ENCODE measurements around the gene PTPRN2. TPM values are rescaled to one million over a fixed set of nuclear protein-coding genes. Genes with fewer than 3 reads are reported as not detected.

PTPRN2 gene
- total RNA-seq, 2 experiments from 2014 or later, result 7.0 to 7.2 TPM

DNA sequence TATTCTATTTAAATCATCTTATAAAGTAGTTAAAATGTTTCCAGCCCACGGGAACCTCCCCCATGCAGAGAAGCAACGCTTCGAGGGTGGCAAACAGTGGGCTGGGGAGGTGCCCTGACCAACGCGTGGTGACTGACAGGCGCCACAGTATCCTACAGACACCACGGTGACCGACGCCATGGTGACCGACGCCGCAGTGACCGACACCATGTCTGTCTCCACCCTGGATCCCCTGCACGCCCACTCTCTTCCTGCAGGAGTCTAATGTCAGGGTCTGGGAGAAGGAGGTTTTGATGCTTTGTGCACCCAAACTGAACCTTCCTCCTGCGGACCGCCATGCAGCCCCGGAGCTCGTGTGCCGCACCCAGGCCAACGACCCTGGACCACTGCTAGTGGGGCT, 464.4 kb downstream of the PTPRN2 start:
- Mint-ChIP-seq H3K36me3 (ENCODE audit: low read depth) (no peaks in the 10 kb centered on the region), H3K4me1 (ENCODE audit: low read depth) (no peaks in the 10 kb centered on the region), H3K27me3 (ENCODE audit: low read depth) (no peaks in the 10 kb centered on the region), H3K27ac (no peak overlapping the region), H3K9me3 (ENCODE audit: insufficient read depth) (peaks cover 4% of the 10 kb centered on the region), H3K4me3 (no peak overlapping the region)
- CTCF ChIA-PET, result no interaction called here
- DNase-seq (no peak), ATAC-seq (no peak)
- POLR2A ChIA-PET, result no interaction called here

DNA sequence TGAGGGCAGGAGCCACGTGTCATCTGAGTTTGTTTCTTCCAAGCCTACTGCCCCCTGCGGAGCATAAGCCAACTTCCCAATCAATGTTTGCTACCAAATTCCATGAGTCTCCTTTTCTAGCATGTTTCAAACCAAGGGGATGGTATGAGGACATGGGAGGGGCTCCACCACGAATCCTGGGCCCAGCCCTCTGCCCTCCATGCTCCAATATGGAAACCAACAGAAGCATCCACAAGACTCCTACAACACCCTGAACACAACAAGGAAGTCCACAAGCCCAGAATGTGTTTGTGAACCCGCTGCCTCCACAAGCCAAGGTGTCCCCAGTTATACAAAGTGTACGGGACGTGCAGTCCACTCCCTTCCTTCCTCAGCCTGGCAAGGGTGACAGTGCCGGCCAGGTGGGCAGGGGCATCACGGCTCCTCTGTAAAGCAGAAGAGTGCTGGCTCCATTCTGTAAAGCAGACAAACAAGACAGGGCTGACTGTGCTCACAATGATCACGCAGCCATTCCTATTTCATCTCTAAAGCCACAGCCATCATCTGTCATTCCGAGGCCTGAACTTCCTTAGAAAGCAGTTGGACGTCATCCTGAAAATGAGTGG, 466.1 kb downstream of the PTPRN2 start:
- Mint-ChIP-seq H3K9me3 (ENCODE audit: insufficient read depth) (peaks cover 19% of the 10 kb centered on the region), H3K4me1 (ENCODE audit: low read depth) (no peaks in the 10 kb centered on the region)
- DNase-seq, result no peak

DNA sequence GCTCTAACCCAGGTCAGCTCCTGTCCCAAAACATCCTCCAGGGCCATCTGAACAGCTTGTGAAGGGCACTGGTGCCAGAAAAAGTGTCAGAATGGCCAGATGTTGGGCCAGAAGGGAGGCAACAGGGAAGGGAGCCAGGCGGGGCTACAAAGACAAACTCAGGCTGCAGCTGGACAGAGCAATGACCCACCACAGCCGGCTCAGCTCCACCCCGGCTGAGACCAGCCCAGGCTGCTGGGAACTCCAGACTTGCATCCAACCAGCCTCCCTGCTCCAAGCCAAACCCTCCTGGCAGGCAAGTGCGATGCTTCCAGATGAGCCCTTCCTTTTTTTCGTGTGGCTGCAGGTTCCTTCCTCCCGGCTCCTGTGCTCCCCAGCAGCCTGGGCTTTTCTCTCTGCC, 466.9 kb downstream of the PTPRN2 start:
- Mint-ChIP-seq H3K9me3 (ENCODE audit: insufficient read depth) (peaks cover 20% of the 10 kb centered on the region), H3K27ac (no peak overlapping the region), H3K4me3 (no peak overlapping the region), H3K4me1 (ENCODE audit: low read depth) (no peaks in the 10 kb centered on the region), H3K27me3 (ENCODE audit: low read depth) (no peaks in the 10 kb centered on the region), H3K36me3 (ENCODE audit: low read depth) (no peaks in the 10 kb centered on the region)
- ChIA-PET CTCF (no interaction called here), POLR2A (no interaction called here)
- no peak for DNase-seq
- no peak for ATAC-seq

More for the DNA sequence above, 466.1 kb downstream of the PTPRN2 start:
- Mint-ChIP-seq H3K27ac (no peak overlapping the region), H3K4me3 (no peak overlapping the region), H3K27me3 (ENCODE audit: low read depth) (no peaks in the 10 kb centered on the region), H3K36me3 (ENCODE audit: low read depth) (no peaks in the 10 kb centered on the region)
- CTCF ChIA-PET, result no interaction called here
- POLR2A ChIA-PET, result no interaction called here
- no peak for ATAC-seq

DNA sequence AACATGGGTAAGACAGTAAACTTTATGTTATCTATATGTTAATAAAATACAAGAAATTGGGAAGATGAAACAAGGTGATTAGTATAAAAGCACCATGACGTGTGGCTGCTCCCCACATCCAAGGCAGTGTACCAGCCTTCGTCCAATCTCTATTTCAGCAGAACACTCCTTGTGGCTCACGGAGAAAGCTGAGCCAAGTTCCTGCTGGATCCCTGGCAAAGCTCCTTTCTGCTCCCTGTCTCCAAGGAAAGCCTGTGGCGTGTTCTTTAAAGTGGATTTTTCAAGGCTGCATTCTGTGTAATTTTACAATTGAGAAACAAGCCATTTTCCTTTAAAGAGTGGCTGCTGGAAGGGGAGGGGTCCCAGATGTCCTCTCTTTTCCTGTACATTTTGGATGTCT, 467.3 kb downstream of the PTPRN2 start:
- ATAC-seq (no peak), DNase-seq (no peak)
- H3K9me3 Mint-ChIP-seq (ENCODE audit: insufficient read depth), result peaks cover 20% of the 10 kb centered on the region
- no peaks in the 10 kb centered on the region for H3K4me1 Mint-ChIP-seq (ENCODE audit: low read depth)
- H3K36me3 Mint-ChIP-seq (ENCODE audit: low read depth), result no peaks in the 10 kb centered on the region
- POLR2A ChIA-PET, result no interaction called here
- no peak overlapping the region for H3K27ac Mint-ChIP-seq
- CTCF ChIA-PET, result no interaction called here
- no peaks in the 10 kb centered on the region for H3K27me3 Mint-ChIP-seq (ENCODE audit: low read depth)
- no peak overlapping the region for H3K4me3 Mint-ChIP-seq

DNA sequence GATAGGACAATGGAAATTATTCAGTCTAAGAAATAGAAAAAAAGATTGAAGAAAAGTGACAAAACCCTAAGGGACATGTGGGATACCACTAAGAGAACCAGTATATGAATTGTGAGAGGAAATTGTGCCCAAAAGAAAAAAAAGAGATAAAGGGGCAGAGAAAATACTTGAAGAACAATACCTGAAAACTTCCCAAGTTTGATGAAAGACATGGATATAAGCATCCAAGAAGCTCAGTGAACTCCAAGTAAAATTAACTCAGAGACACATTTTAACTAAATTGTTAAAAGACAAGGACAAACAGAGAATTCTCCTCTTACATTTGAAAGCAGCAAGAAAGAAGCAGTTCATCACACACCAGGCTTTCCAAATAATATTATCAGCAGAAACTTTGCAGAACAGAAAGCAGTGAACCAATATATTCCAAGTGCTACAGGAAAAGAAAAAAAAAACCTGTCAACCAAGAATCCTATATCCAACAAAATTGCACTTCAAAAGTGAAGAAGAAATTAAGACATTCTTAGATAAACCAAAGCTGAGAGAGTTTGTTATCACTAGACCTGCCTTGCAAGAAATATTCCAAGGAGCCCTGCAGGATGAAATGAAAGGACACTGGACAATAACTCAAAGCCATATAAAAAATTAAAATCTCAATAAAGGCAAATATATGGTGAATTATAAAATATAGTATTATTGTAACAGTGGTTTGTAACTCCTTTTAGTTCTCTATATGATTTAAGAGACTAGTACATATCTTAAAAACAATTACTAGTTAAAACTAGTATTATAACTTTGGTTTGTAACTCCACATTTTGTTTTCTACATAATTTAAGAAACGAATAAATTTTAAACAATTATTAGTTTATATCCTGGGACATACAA, 470.0 kb downstream of the PTPRN2 start:
- H3K4me3 Mint-ChIP-seq, result no peak overlapping the region

DNA sequence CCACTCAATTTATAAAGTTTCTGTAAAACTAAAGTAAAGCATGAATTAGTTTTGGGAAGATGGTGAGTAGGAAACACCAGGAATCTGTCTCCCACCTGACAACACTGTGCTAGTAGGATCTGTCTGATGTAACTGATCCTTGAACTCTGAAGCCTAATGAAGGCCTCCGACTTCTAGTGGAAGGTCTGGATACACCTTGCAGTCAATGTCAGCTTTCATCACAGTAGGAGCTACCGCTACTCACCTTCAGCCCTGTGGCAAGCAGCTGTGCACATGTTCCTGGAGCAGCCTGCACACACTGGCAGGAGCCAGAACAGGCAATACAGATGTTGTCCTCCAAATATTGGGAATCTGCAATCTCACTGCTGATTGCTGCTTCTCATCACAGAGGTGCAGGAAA, 471.4 kb downstream of the PTPRN2 start:
- no peak overlapping the region for H3K4me3 Mint-ChIP-seq
- peaks cover 31% of the 10 kb centered on the region for H3K9me3 Mint-ChIP-seq (ENCODE audit: insufficient read depth)
- ATAC-seq, result no peak
- no peaks in the 10 kb centered on the region for H3K27me3 Mint-ChIP-seq (ENCODE audit: low read depth)
- no peaks in the 10 kb centered on the region for H3K4me1 Mint-ChIP-seq (ENCODE audit: low read depth)
- no peak for DNase-seq
- ChIA-PET CTCF (no interaction called here), POLR2A (no interaction called here)
- H3K27ac Mint-ChIP-seq, result no peak overlapping the region
- no peaks in the 10 kb centered on the region for H3K36me3 Mint-ChIP-seq (ENCODE audit: low read depth)

More for the DNA sequence above, 470.0 kb downstream of the PTPRN2 start:
- ATAC-seq (no peak), DNase-seq (no peak)
- ChIA-PET CTCF (no interaction called here), POLR2A (no interaction called here)
- Mint-ChIP-seq H3K36me3 (ENCODE audit: low read depth) (no peaks in the 10 kb centered on the region), H3K4me1 (ENCODE audit: low read depth) (no peaks in the 10 kb centered on the region), H3K9me3 (ENCODE audit: insufficient read depth) (peaks cover 31% of the 10 kb centered on the region), H3K27ac (no peak overlapping the region), H3K27me3 (ENCODE audit: low read depth) (no peaks in the 10 kb centered on the region)

DNA sequence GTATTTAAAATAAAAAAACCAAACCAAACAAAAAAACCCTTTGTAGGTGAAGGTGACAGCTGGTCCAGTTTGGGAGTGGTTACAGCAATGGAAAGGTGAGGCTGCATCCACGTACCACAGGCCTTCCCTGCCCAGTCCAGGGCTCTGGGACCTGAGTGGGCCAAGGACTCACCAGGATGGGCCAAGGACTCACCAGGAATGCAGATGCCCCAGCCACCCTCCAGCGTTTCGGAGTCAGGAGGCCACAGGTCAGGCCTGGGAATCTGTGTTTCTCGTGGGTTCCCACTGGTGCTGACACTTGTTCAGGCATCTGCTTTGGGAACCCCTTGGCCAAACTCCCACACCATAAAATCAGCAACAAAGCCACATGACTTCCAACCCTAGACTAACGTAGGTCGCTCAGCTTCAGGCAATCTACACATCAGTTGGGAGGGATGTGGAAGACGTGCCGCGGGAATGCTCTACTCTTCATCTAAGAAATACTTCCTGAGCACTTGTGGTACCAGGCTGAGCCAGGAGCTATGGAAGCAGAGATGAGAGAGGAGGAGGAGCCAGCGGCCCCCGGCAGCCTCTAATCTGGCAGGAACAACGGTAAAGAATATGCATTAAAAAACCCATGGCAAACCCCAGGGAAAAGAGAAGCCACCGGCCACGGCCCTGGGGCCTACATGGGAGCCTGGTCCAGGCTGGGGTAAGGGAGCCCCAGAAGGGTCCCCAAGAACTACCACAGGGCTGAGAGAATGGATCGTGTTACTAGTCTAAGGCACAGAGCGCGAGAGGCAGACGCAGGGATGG, 473.4 kb downstream of the PTPRN2 start:
- Mint-ChIP-seq H3K27me3 (ENCODE audit: low read depth) (no peaks in the 10 kb centered on the region), H3K36me3 (ENCODE audit: low read depth) (no peaks in the 10 kb centered on the region), H3K27ac (no peak overlapping the region), H3K9me3 (ENCODE audit: insufficient read depth) (peaks cover 28% of the 10 kb centered on the region), H3K4me3 (no peak overlapping the region), H3K4me1 (ENCODE audit: low read depth) (no peaks in the 10 kb centered on the region)
- no peak for ATAC-seq
- CTCF ChIA-PET, result no interaction called here
- no peak for DNase-seq
- POLR2A ChIA-PET, result no interaction called here

DNA sequence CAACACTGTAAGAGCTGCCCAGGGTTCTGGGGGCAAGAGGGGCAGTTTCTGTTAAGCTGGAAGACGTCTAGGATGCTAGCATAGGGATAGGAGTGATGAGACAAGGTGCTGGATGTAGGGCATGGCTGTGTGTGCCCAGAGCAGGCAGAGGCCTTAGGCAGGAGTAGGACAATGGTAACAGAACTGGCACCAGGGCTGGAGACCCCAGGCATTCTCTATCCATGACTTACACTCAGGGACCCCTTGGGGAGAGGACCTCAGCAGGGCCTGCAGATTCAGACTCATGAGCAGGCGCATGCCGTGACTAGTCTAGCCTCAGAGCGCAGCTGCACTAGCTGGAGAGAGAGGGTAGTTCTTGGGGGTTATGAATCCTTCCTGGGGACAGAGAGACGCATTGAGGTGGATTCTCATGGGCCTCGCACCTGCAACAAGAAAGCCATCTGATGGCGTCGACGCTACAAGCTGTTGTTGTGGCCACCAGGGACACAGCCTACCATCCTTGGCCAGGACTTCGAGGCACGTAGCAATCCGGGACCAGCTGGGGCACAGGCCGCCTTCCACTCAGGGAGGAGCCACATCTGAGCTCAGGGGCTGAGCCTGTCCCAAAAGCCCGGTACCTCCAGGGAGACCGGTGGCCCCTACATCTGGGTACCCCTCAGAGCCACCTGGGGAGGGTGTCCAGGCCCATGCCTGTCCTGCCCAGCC, 474.1 kb downstream of the PTPRN2 start:
- H3K4me1 Mint-ChIP-seq (ENCODE audit: low read depth), result no peaks in the 10 kb centered on the region

DNA sequence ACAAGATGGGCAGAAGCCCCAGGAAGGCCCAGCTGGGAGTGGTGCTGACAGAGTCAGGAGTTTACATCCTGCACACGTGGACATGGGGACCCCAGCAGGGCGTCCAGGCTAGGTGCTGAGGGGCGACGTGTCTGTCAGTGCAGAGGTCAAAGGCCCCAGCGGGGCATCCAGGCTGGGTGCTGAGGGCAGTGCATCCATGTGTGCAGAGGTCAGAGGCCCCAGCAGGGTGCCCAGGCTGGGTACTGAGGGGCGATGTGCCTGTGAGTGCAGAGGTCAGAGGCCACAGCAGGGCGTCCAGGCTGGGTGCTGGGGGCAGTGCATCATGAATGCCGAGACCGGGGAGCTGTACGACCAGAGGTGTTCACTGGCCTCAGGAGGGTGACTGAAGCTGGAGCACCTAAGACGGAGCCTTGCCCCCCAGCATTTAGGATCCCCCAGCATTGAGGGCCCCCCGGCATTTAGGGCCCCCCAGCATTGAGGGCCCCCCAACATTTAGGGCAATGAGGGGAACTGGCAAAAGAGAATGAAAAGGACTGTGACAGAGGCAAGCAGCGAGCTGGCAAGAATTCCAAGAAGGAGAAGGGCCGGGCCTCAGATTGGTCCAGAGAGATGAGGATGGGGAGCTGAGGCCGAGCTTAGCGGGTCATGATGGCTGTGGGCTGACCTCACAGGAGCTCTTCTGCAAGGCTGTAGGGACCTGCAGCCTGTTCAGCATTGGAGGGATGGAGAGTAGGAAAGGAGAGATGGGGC, 474.9 kb downstream of the PTPRN2 start:
- Mint-ChIP-seq H3K36me3 (ENCODE audit: low read depth) (no peaks in the 10 kb centered on the region), H3K4me3 (no peak overlapping the region), H3K27me3 (ENCODE audit: low read depth) (no peaks in the 10 kb centered on the region), H3K9me3 (ENCODE audit: insufficient read depth) (peaks cover 23% of the 10 kb centered on the region), H3K27ac (no peak overlapping the region), H3K4me1 (ENCODE audit: low read depth) (no peaks in the 10 kb centered on the region)
- ChIA-PET CTCF (no interaction called here), POLR2A (no interaction called here)
- DNase-seq, result no peak
- no peak for ATAC-seq

More for the DNA sequence above, 474.1 kb downstream of the PTPRN2 start:
- no peak overlapping the region for H3K27ac Mint-ChIP-seq
- no peak overlapping the region for H3K4me3 Mint-ChIP-seq
- POLR2A ChIA-PET, result no interaction called here
- ATAC-seq, result no peak
- H3K9me3 Mint-ChIP-seq (ENCODE audit: insufficient read depth), result peaks cover 27% of the 10 kb centered on the region
- DNase-seq, result no peak
- H3K36me3 Mint-ChIP-seq (ENCODE audit: low read depth), result no peaks in the 10 kb centered on the region
- H3K27me3 Mint-ChIP-seq (ENCODE audit: low read depth), result no peaks in the 10 kb centered on the region
- CTCF ChIA-PET, result no interaction called here

DNA sequence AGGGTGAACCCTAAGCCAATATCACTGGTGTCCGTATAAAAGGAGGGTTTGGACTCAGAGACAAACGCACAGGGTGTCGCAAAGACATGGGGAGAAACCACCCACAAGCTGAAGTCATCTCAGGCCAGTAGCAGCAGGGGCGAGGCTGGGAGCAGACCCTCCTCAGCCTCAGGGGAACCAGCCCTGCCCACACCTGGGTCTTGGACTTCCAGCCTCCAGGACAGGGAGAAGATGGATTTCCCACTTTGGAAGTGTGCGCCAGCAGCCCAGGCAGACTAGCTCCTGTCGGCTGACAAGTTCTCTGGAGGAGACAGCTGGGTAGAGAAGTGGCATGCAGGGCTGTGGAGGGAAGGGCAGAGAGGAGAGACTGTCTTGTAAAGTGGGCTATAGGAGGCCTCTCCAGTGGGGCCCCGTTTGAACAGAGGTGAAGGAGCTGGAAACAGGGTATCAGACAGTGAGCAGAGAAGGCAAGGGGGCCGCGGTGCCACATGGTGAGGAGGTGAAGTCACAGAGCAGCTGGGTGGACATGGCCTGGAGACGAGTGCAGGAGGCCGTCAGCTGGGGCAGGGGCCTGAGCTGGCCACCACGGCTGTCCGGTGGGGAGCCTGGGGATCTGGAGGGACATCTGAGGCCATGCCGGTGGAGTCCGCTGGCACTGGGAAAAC, 475.6 kb downstream of the PTPRN2 start:
- Mint-ChIP-seq H3K4me3 (no peak overlapping the region), H3K27me3 (ENCODE audit: low read depth) (no peaks in the 10 kb centered on the region), H3K36me3 (ENCODE audit: low read depth) (no peaks in the 10 kb centered on the region), H3K9me3 (ENCODE audit: insufficient read depth) (peaks cover 17% of the 10 kb centered on the region), H3K27ac (no peak overlapping the region), H3K4me1 (ENCODE audit: low read depth) (no peaks in the 10 kb centered on the region)
- CTCF ChIA-PET, result no interaction called here
- POLR2A ChIA-PET, result no interaction called here
- no peak for ATAC-seq
- DNase-seq, result no peak

All from activated CD8-positive, alpha-beta T cell treated with anti-CD3 and anti-CD28 coated beads, Interleukin-2, amount 10 ng/mL, durations not matched to agents 7 days and 5 days (primary cell).